SH-SY5Y (cell line): ENCODE measurements around the gene CRIP2.

ENCODE experiments used
- GATA2 ChIP-seq: IDR thresholded peaks from 2 replicates; pipeline ENCODE4 v1.6.1; 2011; ENCODE audit warnings: mild to moderate bottlenecking, low read depth, low read length
- GATA3 ChIP-seq: IDR thresholded peaks from 2 replicates; pipeline ENCODE4 v1.6.1; 2011; ENCODE audit warnings: low read depth, mild to moderate bottlenecking, low read length, moderate library complexity

The CRIP2 gene

DNA sequence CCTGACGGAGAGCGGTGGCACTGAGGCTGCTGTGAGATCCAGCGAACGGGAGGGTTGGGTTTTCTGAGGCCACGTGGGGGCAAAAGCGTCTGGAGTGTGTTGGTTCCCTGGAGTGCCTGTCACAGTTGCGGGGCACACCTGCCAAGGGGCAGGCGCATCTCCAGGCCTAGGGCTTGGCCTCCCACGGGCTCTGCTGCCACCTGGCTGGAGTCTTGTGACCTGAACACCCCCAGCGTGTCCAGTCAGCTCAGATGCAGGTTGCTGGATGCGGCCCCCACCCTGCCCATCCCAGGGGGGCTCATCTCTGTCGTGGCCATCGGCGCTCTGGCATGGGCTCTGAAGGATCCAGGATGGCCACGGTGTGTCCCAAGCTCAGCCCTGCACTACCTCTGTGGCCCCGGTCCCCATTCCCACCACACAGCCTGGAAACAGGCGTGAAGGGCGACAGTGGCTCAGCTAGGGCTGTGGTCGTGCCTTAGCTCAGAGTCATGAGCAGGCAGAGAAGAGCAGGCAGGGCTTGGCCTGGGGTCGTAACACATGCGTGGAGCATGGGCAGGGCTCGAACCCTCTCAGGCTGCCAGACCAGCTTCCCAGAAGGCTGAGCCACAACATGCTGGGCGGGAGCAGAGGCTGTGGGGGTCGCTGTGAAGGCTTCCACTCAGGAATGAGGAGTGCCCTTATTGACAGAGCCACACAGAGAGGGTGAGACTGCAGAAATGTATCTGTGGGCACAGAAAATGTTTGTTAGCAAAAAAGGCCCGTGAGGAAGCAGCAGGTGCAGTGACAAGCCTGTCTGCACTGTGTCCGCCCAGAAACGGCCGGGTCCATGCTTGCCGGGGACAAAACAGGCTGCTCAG, 23.5 kb upstream of the CRIP2 start:
- TF ChIP-seq GATA3 (no peak), GATA2 (no peak)

DNA sequence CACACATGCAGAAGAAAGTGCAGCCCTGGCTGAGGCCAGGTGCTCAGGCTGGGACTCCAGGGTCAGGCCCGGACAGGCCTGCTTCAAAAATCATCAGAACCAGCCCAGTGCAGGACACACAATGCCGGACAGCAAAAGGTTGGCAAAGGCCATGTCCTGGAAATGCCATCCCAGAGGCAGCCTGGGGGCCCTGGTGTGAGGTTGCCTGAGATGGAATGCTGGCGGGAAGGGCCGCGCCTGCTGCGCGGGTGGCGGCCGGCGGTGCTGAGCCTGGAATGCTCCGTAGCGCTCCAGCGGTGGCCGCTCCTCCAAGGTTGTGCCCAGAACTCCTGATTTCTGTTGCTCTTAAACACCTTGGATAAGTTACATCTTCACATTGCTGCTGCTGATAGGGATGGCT, 21.7 kb upstream of the CRIP2 start:
- TF ChIP-seq GATA3, result no peak
- no peak for TF ChIP-seq GATA2

DNA sequence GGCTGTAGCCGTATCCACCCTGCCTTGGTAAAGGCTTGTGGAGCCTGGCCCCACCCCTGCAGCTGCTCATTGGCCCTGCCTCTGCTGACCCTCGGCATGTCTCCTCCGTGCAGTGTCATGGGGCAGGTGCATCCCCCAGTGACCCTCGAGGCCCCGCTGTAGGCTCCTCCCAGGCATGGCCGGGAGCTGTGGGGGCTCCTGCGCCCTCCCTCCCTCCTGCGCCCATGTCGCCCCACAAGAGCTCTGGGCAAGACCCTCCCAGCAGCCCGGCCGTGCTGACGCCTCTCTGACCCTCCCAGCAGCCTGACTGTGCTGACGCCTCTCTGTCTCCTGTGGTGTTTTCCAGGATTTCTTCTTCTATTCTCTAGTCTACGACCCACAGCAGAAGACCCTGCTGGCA, 20.8 kb upstream of the CRIP2 start:
- TF ChIP-seq GATA2 (no peak), GATA3 (no peak)

DNA sequence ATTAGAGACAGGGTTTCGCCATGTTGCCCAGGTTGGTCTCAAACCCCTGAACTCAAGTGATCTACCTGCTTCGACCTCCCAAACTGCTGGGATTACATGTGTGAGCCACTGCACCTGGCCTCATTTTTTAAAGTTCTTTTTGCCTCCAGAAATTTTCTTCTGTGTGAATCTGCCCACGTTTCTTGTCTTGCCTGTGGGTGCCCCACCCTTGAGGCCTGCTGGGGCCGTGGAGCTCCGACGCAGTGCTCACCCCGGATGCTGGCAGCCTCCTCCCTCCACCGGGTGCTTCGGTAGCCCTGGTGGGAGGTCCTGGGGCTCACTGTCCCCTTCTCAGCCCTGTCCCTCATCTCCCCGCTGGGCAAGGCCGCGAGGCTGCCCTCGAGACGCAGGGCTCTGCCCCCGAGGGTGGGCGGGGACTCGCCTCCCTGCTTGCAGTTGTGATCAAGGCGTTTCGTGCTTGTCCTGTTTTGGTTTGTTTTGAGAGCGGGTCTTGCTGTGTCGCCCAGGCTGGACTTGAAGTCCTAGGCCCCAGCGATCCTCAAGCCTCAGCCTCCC, 19.5 kb upstream of the CRIP2 start:
- TF ChIP-seq GATA2 (no peak), GATA3 (no peak)

DNA sequence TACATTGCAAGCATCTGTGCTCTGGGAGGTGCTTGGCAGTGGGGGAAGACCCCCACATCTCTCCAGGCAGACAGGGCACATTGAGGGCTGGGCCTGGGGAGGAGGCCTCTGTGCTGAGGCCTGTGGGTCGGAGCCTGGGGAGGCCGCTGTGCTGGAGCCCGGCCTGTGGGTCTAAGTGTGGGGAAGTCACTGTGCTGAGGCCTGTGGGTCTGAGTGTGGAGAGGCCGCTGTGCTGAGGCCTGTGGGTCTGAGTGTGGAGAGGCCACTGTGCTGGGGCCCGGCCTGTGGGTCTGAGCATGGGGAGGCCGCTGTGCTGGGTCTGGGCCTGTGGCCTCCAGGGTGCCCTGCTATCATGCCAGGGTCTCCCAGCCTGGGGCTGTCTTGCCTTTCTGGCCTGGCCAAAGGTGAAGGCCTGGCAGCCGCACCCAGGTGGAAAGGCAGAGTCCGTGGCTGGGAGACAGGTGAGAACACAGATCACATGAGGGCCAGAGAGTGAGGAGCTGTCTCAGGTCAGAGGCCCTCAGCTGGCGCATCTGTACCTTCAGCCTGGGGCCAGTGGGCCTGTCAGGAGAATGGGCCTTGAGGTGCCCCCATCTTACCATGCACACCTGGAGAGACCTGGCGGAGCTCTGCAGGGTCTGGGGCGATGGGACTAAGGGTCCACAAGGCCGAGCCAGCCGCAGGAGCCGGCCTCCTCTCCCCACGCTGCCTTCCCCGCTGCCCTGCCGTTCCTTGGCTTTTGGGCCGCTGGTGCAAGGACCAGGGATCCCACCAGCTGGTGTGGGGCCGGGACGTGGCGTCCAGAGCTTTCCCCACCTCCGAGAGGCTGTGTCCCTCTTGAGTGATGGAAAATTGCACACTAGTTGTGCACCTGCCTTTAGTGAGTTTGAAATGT, 18.6 kb upstream of the CRIP2 start:
- TF ChIP-seq GATA3 (no peak), GATA2 (no peak)

DNA sequence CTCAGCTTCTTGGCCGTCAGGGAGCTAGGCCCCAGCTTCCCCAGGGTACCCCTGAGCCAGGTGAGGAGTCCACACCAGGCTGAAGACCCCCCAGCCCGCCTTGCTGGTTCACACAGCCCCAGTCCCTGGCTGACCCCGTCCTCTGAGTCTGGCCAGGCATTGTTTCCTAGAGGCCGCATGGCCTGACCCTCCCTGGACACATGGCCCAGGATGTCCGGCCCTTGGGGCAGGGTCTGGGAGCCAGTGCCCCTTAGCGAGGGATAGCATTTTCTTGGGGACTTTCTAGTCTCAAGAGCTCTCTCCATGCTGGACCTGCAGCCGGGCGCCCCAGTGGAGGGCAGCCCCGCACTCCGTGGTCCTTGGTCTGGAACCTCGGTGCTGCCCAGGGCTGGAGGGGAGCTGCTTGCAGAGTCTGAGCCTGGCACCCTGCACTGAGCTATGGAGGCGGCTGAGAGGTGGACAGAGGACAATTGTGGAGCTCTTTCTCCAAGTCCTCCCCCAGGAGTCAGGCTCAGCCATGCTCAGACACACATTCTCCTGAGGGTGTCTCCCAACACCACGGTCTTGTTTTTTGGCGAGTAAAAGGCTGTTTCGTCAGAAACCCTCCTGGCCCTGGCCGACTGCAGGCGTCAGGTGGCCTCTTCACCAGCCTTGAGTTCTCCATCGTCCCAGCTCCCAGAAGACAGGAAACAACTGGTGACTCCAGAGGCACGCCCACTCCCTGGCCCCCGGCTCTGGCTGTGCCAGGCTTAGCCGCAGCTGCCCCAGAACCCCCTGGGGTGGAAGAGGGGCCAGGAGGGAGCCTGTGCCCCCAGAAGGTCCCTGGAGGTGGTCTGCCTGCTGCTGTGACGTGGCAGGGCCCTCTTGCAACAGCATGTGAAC, 17.6 kb upstream of the CRIP2 start:
- TF ChIP-seq GATA2 (no peak), GATA3 (no peak)

DNA sequence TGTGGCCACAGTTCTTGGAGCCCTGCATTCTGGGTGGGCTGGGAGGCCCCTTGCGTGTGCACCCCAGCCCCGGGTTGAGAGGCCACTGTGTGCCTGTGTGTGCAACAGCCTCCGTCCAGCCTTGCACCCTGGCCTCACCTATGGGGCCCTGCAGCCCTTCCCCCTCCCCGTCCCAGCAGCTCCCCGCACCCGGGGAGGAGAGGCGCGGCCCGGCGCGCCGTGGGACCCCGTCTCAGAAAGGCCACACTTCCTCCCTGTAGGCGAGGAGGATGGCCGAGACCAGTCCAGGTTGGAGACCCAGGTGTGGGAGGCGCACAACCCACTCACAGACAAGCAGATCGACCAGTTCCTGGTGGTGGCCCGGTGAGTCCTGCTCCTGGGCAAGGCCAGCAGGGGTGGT, 16.6 kb upstream of the CRIP2 start:
- no peak for TF ChIP-seq GATA2
- no peak for TF ChIP-seq GATA3

- TF ChIP-seq GATA3 (no peak), GATA2 (no peak)
These were observed 16.1 kb upstream of the CRIP2 start for GRCh38 chr14:105458571-105458970.

GRCh38 chr14:105460116-105460515, 14.5 kb upstream of the CRIP2 start:
- TF ChIP-seq GATA2 (no peak), GATA3 (no peak)

DNA sequence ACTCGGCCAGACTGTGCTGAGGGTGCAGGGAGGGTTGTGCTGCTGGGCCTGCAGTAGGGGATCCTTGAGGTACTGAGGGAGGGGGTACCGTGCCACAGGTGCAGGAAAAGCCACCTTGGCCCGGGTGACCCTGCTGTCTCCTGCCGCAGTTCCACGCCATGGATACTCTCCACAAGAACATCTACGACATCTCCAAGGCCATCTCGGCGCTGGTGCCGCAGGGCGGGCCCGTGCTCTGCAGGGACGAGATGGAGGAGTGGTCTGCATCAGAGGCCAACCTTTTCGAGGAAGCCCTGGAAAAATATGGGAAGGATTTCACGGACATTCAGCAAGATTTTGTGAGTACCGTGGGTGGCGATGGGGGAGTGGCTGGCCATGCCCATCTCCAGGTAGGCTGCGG, 14.0 kb upstream of the CRIP2 start:
- TF ChIP-seq GATA3, result no peak
- no peak for TF ChIP-seq GATA2

GRCh38 chr14:105461903-105462302, 12.7 kb upstream of the CRIP2 start:
- TF ChIP-seq GATA3, result no peak
- no peak for TF ChIP-seq GATA2

- no peak for TF ChIP-seq GATA2
- TF ChIP-seq GATA3, result no peak
These were observed 10.1 kb upstream of the CRIP2 start for GRCh38 chr14:105464501-105464900.

- no peak for TF ChIP-seq GATA2
- no peak for TF ChIP-seq GATA3
These were observed 9.2 kb upstream of the CRIP2 start for GRCh38 chr14:105465209-105466031.
